Caco-2 (cell line): ENCODE results near the gene OR2V2. TPM values are rescaled to one million over a fixed set of nuclear protein-coding genes. Genes with fewer than 3 reads are reported as not detected.
A peak's percentile ranks its signal among the peaks of the same experiment; 100 is the strongest.

Source experiments
- BruUV-seq: library from RNA; stranded (reverse); fragments of 400-500 nt; replicated peaks from 2 replicates; lab custom pipeline; 2021; lab: Mats Ljungman, UMichigan
- CTCF ChIA-PET: fragments of 300-600 bp; sonication (Branson Sonifier 250); formaldehyde crosslinking; loops from one replicate; lab custom pipeline; 2022; ENCODE audit warnings: antibody characterized with exemption; lab: Charles Lee
- POLR2A ChIA-PET: fragments of 300-600 bp; sonication (Branson Sonifier 250); formaldehyde crosslinking; loops from one replicate; lab custom pipeline; 2022; ENCODE audit warnings: antibody characterized with exemption; lab: Charles Lee
- DNase-seq, 2 experiments: peaks; one replicate each; pipeline versions ENCODE4 v3.0.0 to v3.0.0-alpha.2; 2020 to 2022
- H3K27me3 ChIP-seq: replicated peaks from 2 replicates; pipeline ENCODE4 v1.6.0; 2011; ENCODE audit warnings: low read length; ENCODE audit not compliant: control insufficient read depth, insufficient read depth
- H3K36me3 ChIP-seq: 2 replicates; pipeline ENCODE4 v1.5.1; 2011; ENCODE audit warnings: low read length; ENCODE audit not compliant: control insufficient read depth, insufficient read depth
- H3K4me1 ChIP-seq: fragments of 250-450 bp; sonication (Bioruptor Pico); 2 replicates; pipeline ENCODE4 v1.5.1; 2020; ENCODE audit warnings: mild to moderate bottlenecking
- H3K4me3 ChIP-seq: 2 replicates; pipeline ENCODE4 v1.5.1; 2011; ENCODE audit warnings: low read depth, mild to moderate bottlenecking, control low read depth, low read length
- H3K9me3 ChIP-seq: fragments of 250-450 bp; sonication (Bioruptor Pico); 2 replicates; pipeline ENCODE4 v1.5.1; 2020; ENCODE audit warnings: mild to moderate bottlenecking, moderate library complexity
- H3K27ac Mint-ChIP-seq: one replicate; pipeline ENCODE4 v1.8.0; 2022; ENCODE audit warnings: mixed read lengths; ENCODE audit not compliant: unreplicated experiment
- H3K27me3 Mint-ChIP-seq: one replicate; pipeline ENCODE4 v1.8.0; 2022; ENCODE audit warnings: mixed read lengths; ENCODE audit not compliant: insufficient read depth, unreplicated experiment
- H3K36me3 Mint-ChIP-seq: one replicate; pipeline ENCODE4 v1.8.0; 2022; ENCODE audit warnings: mild to moderate bottlenecking, mixed read lengths; ENCODE audit not compliant: insufficient read depth, unreplicated experiment
- H3K4me1 Mint-ChIP-seq: one replicate; pipeline ENCODE4 v1.8.0; 2022; ENCODE audit warnings: low read depth, mixed read lengths; ENCODE audit not compliant: unreplicated experiment
- H3K4me3 Mint-ChIP-seq: one replicate; pipeline ENCODE4 v1.8.0; 2022; ENCODE audit warnings: mild to moderate bottlenecking, moderate library complexity, mixed read lengths; ENCODE audit not compliant: unreplicated experiment
- H3K9me3 Mint-ChIP-seq: one replicate; pipeline ENCODE4 v1.8.0; 2022; ENCODE audit warnings: mixed read lengths; ENCODE audit not compliant: unreplicated experiment
- CTCF ChIP-seq, 2 experiments: fragments of 200-600 bp in 1 of 2; IDR thresholded peaks; 1 replicate in 1 of 2; 2 replicates in 1 of 2; pipeline versions ENCODE4 v1.5.1 to v1.8.0; 2011 to 2022; ENCODE audit warnings: antibody characterized with exemption in 1 of 2, control low read depth in 1 of 2, inconsistent platforms in 1 of 2, low read depth in 1 of 2, low read length in 1 of 2, mild to moderate bottlenecking in 1 of 2, moderate library complexity in 1 of 2; ENCODE audit not compliant: insufficient read depth in 1 of 2, severe bottlenecking in 1 of 2, unreplicated experiment in 1 of 2
- intact Hi-C: fragments of 100-400 bp; cut with micrococcal nuclease; formaldehyde crosslinking; loops from one replicate; pipeline ENCODE4 v1.10.0; 2022; ENCODE audit not compliant: unreplicated experiment
- total RNA-seq: library from RNA; stranded (reverse); gene quantifications from 2 replicates; pipeline ENCODE4 v1.2.3, GENCODE V29; 2022

Gene OR2V2
- total RNA-seq, 1 experiment from 2014 or later: not detected

- intact Hi-C loops: loop anchor here (5.0 to 10.0 kb wide), 2 partner anchors 72 to 375 kb away; partner anchors contain the start of gene TRIM52
- Histone ChIP-seq H3K4me3 (peak overlapping the region; percentile 78), H3K4me1 (peaks cover 8% of the 10 kb centered on the region), H3K9me3 (no peaks in the 10 kb centered on the region), H3K36me3 (no peaks in the 10 kb centered on the region), H3K27me3 (no peaks in the 10 kb centered on the region)
- Mint-ChIP-seq H3K4me1 (peaks cover 25% of the 10 kb centered on the region), H3K4me3 (peak overlapping the region; percentile 91), H3K36me3 (peaks cover 64% of the 10 kb centered on the region), H3K9me3 (no peaks in the 10 kb centered on the region), H3K27me3 (peaks cover 10% of the 10 kb centered on the region), H3K27ac (peak overlapping the region; percentile 50)
- ChIA-PET POLR2A (interaction anchor here (0.5 kb wide), 1 partner anchor 17 kb away, joined by 5 read pairs; no protein-coding TSS in a partner anchor), CTCF (no interaction called here)
- peak in 1 of 2 experiments; percentile 40 for DNase-seq
- BruUV-seq: no TSS peak
- TF ChIP-seq CTCF (IDR thresholded peaks at IDR 0.05; ENCODE audit: insufficient read depth in 1 of 2, low read depth in 1 of 2, low read length in 1 of 2, severe bottlenecking in 1 of 2, unreplicated experiment in 1 of 2): no peak
Observed at GRCh38 chr5:181189962-181190710, 42.8 kb downstream of the OR2V2 start.

- no peaks in the 10 kb centered on the region for H3K9me3 ChIP-seq
Observed at GRCh38 chr5:181190711-181191525, 43.5 kb downstream of the OR2V2 start.

More at GRCh38 chr5:181190711-181191525, 43.5 kb downstream of the OR2V2 start:
- H3K36me3 Mint-ChIP-seq: peaks cover 58% of the 10 kb centered on the region
- POLR2A ChIA-PET: interaction anchor here (0.7 to 1.2 kb wide), 7 partner anchors 14 to 70 kb away, joined by 3 to 9 read pairs (median 4); partner anchors contain the start of genes RACK1, TRIM52 and TRIM7
- peaks cover 10% of the 10 kb centered on the region for H3K27me3 Mint-ChIP-seq
- intact Hi-C loops: loop anchor here (1.0 kb wide), 3 partner anchors 15 to 31 kb away; no protein-coding TSS in a partner anchor
- peak overlapping the region; percentile 78 for H3K4me3 ChIP-seq
- H3K27me3 ChIP-seq: no peaks in the 10 kb centered on the region
- peak overlapping the region; percentile 91 for H3K4me3 Mint-ChIP-seq
- H3K4me1 Mint-ChIP-seq: peaks cover 25% of the 10 kb centered on the region
- no peaks in the 10 kb centered on the region for H3K9me3 Mint-ChIP-seq
- H3K4me1 ChIP-seq: peaks cover 8% of the 10 kb centered on the region
- no TSS peak for BruUV-seq
- no peaks in the 10 kb centered on the region for H3K36me3 ChIP-seq
- DNase-seq: peak; percentile 56 to 61
- TF ChIP-seq CTCF (IDR thresholded peaks at IDR 0.05; ENCODE audit: insufficient read depth in 1 of 2, low read depth in 1 of 2, low read length in 1 of 2, severe bottlenecking in 1 of 2, unreplicated experiment in 1 of 2): peak; percentile 22 to 47
- CTCF ChIA-PET: interaction anchor here (1.0 to 1.1 kb wide), 2 partner anchors 13 to 15 kb away, joined by 3 to 12 read pairs; partner anchors contain the start of gene TRIM7
- H3K27ac Mint-ChIP-seq: peak overlapping the region; percentile 97
